RWPE2 (cell line): ENCODE data around the gene CLEC10A.

Experiments used
- ATAC-seq: fragments of 200-7000 bp; cut with Tn5 transposase; 3 replicates; pipeline ENCODE4 v1.9.1; 2021; ENCODE audit warnings: low read depth
- DNase-seq: peaks from one replicate; pipeline ENCODE4 v3.0.0-alpha.2; 2020; ENCODE audit warnings: low spot score
- H3K27ac ChIP-seq: fragments of 450-650 bp; 2 replicates; pipeline ENCODE4 v1.5.1; 2017; ENCODE audit warnings: mild to moderate bottlenecking; ENCODE audit not compliant: poor library complexity, severe bottlenecking
- H3K27me3 ChIP-seq: fragments of 250-450 bp; sonication (Bioruptor Pico); 2 replicates; pipeline ENCODE4 v1.5.1; 2021; ENCODE audit warnings: mild to moderate bottlenecking, moderate library complexity; ENCODE audit not compliant: insufficient read depth, poor library complexity, severe bottlenecking
- H3K36me3 ChIP-seq: fragments of 250-450 bp; sonication (Bioruptor Pico); 2 replicates; pipeline ENCODE4 v1.5.1; 2020; ENCODE audit warnings: low read depth, mild to moderate bottlenecking, moderate library complexity
- H3K4me1 ChIP-seq: fragments of 250-450 bp; sonication (Bioruptor Pico); 2 replicates; pipeline ENCODE4 v1.5.1; 2021; ENCODE audit warnings: mild to moderate bottlenecking, moderate library complexity; ENCODE audit not compliant: insufficient read depth, poor library complexity, severe bottlenecking
- H3K4me3 ChIP-seq: fragments of 250-450 bp; sonication (Bioruptor Pico); 2 replicates; pipeline ENCODE4 v1.5.1; 2021; ENCODE audit warnings: mild to moderate bottlenecking, moderate library complexity; ENCODE audit not compliant: severe bottlenecking
- H3K9me3 ChIP-seq: fragments of 250-450 bp; sonication (Bioruptor Pico); 2 replicates; pipeline ENCODE4 v1.5.1; 2021; ENCODE audit warnings: mild to moderate bottlenecking, moderate library complexity; ENCODE audit not compliant: severe bottlenecking
- CTCF ChIP-seq: fragments of 450-650 bp; IDR thresholded peaks from one replicate; pipeline ENCODE4 v1.5.1; 2017; ENCODE audit warnings: mild to moderate bottlenecking, moderate library complexity; ENCODE audit not compliant: poor library complexity, severe bottlenecking

The CLEC10A gene

GRCh38 chr17:7077911-7078546 lies 2.0 kb downstream of the CLEC10A start:
- no peak for TF ChIP-seq CTCF
- Histone ChIP-seq H3K27ac (no peak overlapping the region), H3K4me1 (no peaks in the 10 kb centered on the region), H3K4me3 (no peak overlapping the region), H3K36me3 (no peaks in the 10 kb centered on the region), H3K9me3 (no peaks in the 10 kb centered on the region), H3K27me3 (no peaks in the 10 kb centered on the region)
- DNase-seq, result no peak
- ATAC-seq, result no peak

GRCh38 chr17:7074931-7075330 lies 5.1 kb downstream of the CLEC10A start:
- no peaks in the 10 kb centered on the region for H3K36me3 ChIP-seq
- H3K9me3 ChIP-seq, result no peaks in the 10 kb centered on the region
- no peaks in the 10 kb centered on the region for H3K4me1 ChIP-seq
- no peak for TF ChIP-seq CTCF
- DNase-seq, result no peak
- H3K4me3 ChIP-seq, result no peak overlapping the region
- no peak overlapping the region for H3K27ac ChIP-seq
- H3K27me3 ChIP-seq, result no peaks in the 10 kb centered on the region
- no peak for ATAC-seq

GRCh38 chr17:7072406-7072805 lies 7.6 kb downstream of the CLEC10A start:
- DNase-seq, result no peak
- TF ChIP-seq CTCF, result no peak
- no peaks in the 10 kb centered on the region for H3K27me3 ChIP-seq
- peaks cover 10% of the 10 kb centered on the region for H3K9me3 ChIP-seq
- H3K27ac ChIP-seq, result no peak overlapping the region
- H3K4me1 ChIP-seq, result no peaks in the 10 kb centered on the region
- no peak for ATAC-seq
- no peak overlapping the region for H3K4me3 ChIP-seq
- no peaks in the 10 kb centered on the region for H3K36me3 ChIP-seq

GRCh38 chr17:7070712-7071111 lies 9.3 kb downstream of the CLEC10A start:
- no peaks in the 10 kb centered on the region for H3K27me3 ChIP-seq
- peaks cover 10% of the 10 kb centered on the region for H3K9me3 ChIP-seq
- H3K36me3 ChIP-seq, result no peaks in the 10 kb centered on the region
- H3K4me1 ChIP-seq, result no peaks in the 10 kb centered on the region
- no peak overlapping the region for H3K4me3 ChIP-seq
- ATAC-seq (no peak), DNase-seq (no peak)
- H3K27ac ChIP-seq, result no peak overlapping the region
- TF ChIP-seq CTCF, result no peak

- no peak overlapping the region for H3K27ac ChIP-seq
- peaks cover 10% of the 10 kb centered on the region for H3K9me3 ChIP-seq
- ATAC-seq (no peak), DNase-seq (no peak)
- no peak overlapping the region for H3K4me3 ChIP-seq
- H3K27me3 ChIP-seq, result no peaks in the 10 kb centered on the region
- TF ChIP-seq CTCF, result no peak
- H3K4me1 ChIP-seq, result no peaks in the 10 kb centered on the region
- H3K36me3 ChIP-seq, result no peaks in the 10 kb centered on the region
Observed at GRCh38 chr17:7068268-7068667, 11.8 kb downstream of the CLEC10A start.
